Panc1 (cell line): ENCODE results near the gene RFC1. TPM values are rescaled to one million over a fixed set of nuclear protein-coding genes. Genes with fewer than 3 reads are reported as not detected.
"Not testable (repeated sequence)": the region's sequence is repeated elsewhere in the genome, so short reads cannot be mapped to it uniquely, and the experiment has no call there.

ENCODE experiments used
- ATAC-seq: fragments of 200-7000 bp; cut with Tn5 transposase; 2 replicates; pipeline ENCODE4 v1.9.1; 2020; ENCODE audit warnings: mild to moderate bottlenecking, moderate library complexity
- BruUV-seq: library from RNA; stranded (reverse); fragments of 400-500 nt; replicated peaks from 2 replicates; lab custom pipeline; 2021; lab: Mats Ljungman, UMichigan
- CTCF ChIA-PET: fragments of 300-600 bp; sonication (Branson Sonifier 250); formaldehyde crosslinking; loops from one replicate; lab custom pipeline; 2022; ENCODE audit warnings: antibody characterized with exemption; lab: Charles Lee
- POLR2A ChIA-PET: fragments of 300-600 bp; sonication (Branson Sonifier 250); formaldehyde crosslinking; loops from one replicate; lab custom pipeline; 2022; ENCODE audit warnings: antibody characterized with exemption; lab: Charles Lee
- DNase-seq: peaks from one replicate; pipeline ENCODE4 v3.0.0-alpha.2; 2010; ENCODE audit warnings: low read depth, low spot score
- H3K27ac ChIP-seq: 2 replicates; pipeline ENCODE4 v1.5.1; 2011; ENCODE audit warnings: mild to moderate bottlenecking, low read length, inconsistent platforms
- H3K27me3 ChIP-seq: fragments of 200-500 bp; sonication (Bioruptor generic); 2 replicates; pipeline ENCODE4 v1.6.0; 2014; ENCODE audit warnings: low read length, inconsistent platforms; ENCODE audit not compliant: control insufficient read depth, insufficient read depth
- H3K36me3 ChIP-seq: fragments of 200-500 bp; sonication (Bioruptor generic); 2 replicates; pipeline ENCODE4 v1.5.1; 2014; ENCODE audit warnings: inconsistent platforms, mild to moderate bottlenecking, low read length, moderate library complexity; ENCODE audit not compliant: control insufficient read depth, insufficient read depth
- H3K4me1 ChIP-seq: 2 replicates; pipeline ENCODE4 v1.5.1; 2011; ENCODE audit warnings: inconsistent platforms, mild to moderate bottlenecking, low read length, moderate library complexity; ENCODE audit not compliant: control insufficient read depth, insufficient read depth
- H3K4me3 ChIP-seq, 2 experiments: 2 replicates each; pipeline ENCODE4 v1.5.1; 2011 to 2012; ENCODE audit warnings: low read depth in 2 of 2, low read length in 2 of 2, mild to moderate bottlenecking in 2 of 2, inconsistent platforms in 1 of 2, moderate library complexity in 1 of 2
- H3K9me3 ChIP-seq: fragments of 200-500 bp; sonication (Bioruptor generic); 2 replicates; pipeline ENCODE4 v1.5.1; 2014; ENCODE audit warnings: low read depth, mild to moderate bottlenecking, inconsistent platforms, low read length, moderate library complexity; ENCODE audit not compliant: control insufficient read depth, insufficient read depth
- POLR2AphosphoS5 ChIP-seq: IDR thresholded peaks from 2 replicates; pipeline ENCODE4 v1.6.1; 2012; ENCODE audit warnings: mild to moderate bottlenecking, low read depth, low read length, moderate library complexity
- SIN3A ChIP-seq: IDR thresholded peaks from 2 replicates; pipeline ENCODE4 v1.6.1; 2012; ENCODE audit warnings: low read depth, mild to moderate bottlenecking, low read length, moderate library complexity, borderline replicate concordance; ENCODE audit not compliant: insufficient read depth
- TCF7L2 ChIP-seq: IDR thresholded peaks from 2 replicates; pipeline ENCODE4 v1.6.1; 2011; ENCODE audit warnings: mild to moderate bottlenecking, low read depth, low read length, inconsistent platforms
- in situ Hi-C: cut with HindIII; loops from 2 replicates; pipeline ENCODE4 v1.10.0; 2016; ENCODE audit warnings: low sequenced_read_pairs, low pct_unique_long_range_greater_than_20kb
- intact Hi-C: fragments of 100-400 bp; cut with micrococcal nuclease; formaldehyde crosslinking; loops from one replicate; pipeline ENCODE4 v1.10.0; 2022; ENCODE audit not compliant: unreplicated experiment
- total RNA-seq: library from RNA; stranded (reverse); gene quantifications from one replicate; pipeline ENCODE4 v1.2.1, GENCODE V29; 2021; ENCODE audit not compliant: unreplicated experiment
- TF ChIP-seq, protein P1 (sequence below), 2 experiments: IDR thresholded peaks; 2 replicates each; pipeline ENCODE4 v1.6.1; 2011 to 2012; ENCODE audit warnings: low read depth in 2 of 2, control low read depth in 1 of 2, low read length in 1 of 2, mild to moderate bottlenecking in 1 of 2, moderate library complexity in 1 of 2; ENCODE audit not compliant: insufficient read depth in 1 of 2
- TF ChIP-seq, protein P2 (sequence below): fragments of 450-650 bp; IDR thresholded peaks from 2 replicates; pipeline ENCODE4 v1.5.1; 2017; ENCODE audit warnings: mild to moderate bottlenecking

The RFC1 gene
- total RNA-seq, 1 experiment from 2014 or later: 34.4 TPM

GRCh38 chr4:39383690-39384089 is 17.5 kb upstream of the RFC1 start:
- ChIA-PET CTCF (no interaction called here), POLR2A (no interaction called here)
- Histone ChIP-seq H3K27ac (no peak overlapping the region), H3K4me1 (no peaks in the 10 kb centered on the region), H3K9me3 (no peaks in the 10 kb centered on the region), H3K4me3 (no peak overlapping the region), H3K27me3 (no peaks in the 10 kb centered on the region), H3K36me3 (no peaks in the 10 kb centered on the region)
- no TSS peak for BruUV-seq
- ATAC-seq (no peak), DNase-seq (no peak)
- in situ Hi-C loops: no loop called here
- TF ChIP-seq TCF7L2: no peak
- TF ChIP-seq, protein P1, sequence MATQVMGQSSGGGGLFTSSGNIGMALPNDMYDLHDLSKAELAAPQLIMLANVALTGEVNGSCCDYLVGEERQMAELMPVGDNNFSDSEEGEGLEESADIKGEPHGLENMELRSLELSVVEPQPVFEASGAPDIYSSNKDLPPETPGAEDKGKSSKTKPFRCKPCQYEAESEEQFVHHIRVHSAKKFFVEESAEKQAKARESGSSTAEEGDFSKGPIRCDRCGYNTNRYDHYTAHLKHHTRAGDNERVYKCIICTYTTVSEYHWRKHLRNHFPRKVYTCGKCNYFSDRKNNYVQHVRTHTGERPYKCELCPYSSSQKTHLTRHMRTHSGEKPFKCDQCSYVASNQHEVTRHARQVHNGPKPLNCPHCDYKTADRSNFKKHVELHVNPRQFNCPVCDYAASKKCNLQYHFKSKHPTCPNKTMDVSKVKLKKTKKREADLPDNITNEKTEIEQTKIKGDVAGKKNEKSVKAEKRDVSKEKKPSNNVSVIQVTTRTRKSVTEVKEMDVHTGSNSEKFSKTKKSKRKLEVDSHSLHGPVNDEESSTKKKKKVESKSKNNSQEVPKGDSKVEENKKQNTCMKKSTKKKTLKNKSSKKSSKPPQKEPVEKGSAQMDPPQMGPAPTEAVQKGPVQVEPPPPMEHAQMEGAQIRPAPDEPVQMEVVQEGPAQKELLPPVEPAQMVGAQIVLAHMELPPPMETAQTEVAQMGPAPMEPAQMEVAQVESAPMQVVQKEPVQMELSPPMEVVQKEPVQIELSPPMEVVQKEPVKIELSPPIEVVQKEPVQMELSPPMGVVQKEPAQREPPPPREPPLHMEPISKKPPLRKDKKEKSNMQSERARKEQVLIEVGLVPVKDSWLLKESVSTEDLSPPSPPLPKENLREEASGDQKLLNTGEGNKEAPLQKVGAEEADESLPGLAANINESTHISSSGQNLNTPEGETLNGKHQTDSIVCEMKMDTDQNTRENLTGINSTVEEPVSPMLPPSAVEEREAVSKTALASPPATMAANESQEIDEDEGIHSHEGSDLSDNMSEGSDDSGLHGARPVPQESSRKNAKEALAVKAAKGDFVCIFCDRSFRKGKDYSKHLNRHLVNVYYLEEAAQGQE (IDR thresholded peaks at IDR 0.05; ENCODE audit: insufficient read depth in 1 of 2, low read depth in 2 of 2, low read length in 1 of 2): no peak
- TF ChIP-seq SIN3A: no peak
- TF ChIP-seq, protein P2, sequence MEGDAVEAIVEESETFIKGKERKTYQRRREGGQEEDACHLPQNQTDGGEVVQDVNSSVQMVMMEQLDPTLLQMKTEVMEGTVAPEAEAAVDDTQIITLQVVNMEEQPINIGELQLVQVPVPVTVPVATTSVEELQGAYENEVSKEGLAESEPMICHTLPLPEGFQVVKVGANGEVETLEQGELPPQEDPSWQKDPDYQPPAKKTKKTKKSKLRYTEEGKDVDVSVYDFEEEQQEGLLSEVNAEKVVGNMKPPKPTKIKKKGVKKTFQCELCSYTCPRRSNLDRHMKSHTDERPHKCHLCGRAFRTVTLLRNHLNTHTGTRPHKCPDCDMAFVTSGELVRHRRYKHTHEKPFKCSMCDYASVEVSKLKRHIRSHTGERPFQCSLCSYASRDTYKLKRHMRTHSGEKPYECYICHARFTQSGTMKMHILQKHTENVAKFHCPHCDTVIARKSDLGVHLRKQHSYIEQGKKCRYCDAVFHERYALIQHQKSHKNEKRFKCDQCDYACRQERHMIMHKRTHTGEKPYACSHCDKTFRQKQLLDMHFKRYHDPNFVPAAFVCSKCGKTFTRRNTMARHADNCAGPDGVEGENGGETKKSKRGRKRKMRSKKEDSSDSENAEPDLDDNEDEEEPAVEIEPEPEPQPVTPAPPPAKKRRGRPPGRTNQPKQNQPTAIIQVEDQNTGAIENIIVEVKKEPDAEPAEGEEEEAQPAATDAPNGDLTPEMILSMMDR: no peak
- TF ChIP-seq POLR2AphosphoS5: no peak
- intact Hi-C loops: no loop called here

DNA sequence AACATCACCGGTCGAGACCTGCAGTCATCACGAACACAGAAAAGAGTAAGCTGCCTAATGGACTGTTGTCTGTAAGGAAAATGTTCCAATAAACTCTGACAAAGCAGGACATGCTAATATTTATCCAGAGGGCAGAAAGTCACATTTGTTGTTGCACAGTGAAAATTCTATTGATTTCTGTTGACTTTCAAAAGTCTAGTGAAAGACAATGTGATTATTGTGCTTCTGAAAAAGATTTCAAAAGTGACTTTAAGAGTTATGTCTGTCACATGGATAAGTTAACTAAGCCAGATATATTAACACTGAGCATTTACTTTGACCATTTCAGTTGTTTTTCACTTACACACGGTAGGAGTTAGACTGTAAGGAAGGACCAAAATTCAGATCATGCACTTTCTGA is 9.3 kb upstream of the RFC1 start:
- Histone ChIP-seq H3K9me3 (no peaks in the 10 kb centered on the region), H3K4me3 (no peak overlapping the region), H3K36me3 (no peaks in the 10 kb centered on the region), H3K27ac (no peak overlapping the region), H3K4me1 (no peaks in the 10 kb centered on the region), H3K27me3 (no peaks in the 10 kb centered on the region)
- POLR2A ChIA-PET: no interaction called here
- no peak for DNase-seq
- intact Hi-C loops: no loop called here
- in situ Hi-C loops: no loop called here
- no TSS peak for BruUV-seq
- TF ChIP-seq POLR2AphosphoS5 (no peak), SIN3A (no peak), TCF7L2 (no peak)
- TF ChIP-seq, protein P2: no peak
- TF ChIP-seq, protein P1 (IDR thresholded peaks at IDR 0.05; ENCODE audit: insufficient read depth in 1 of 2, low read depth in 2 of 2, low read length in 1 of 2): no peak
- CTCF ChIA-PET: no interaction called here
- no peak for ATAC-seq

GRCh38 chr4:39371209-39371608 is 5.0 kb upstream of the RFC1 start:
- POLR2A ChIA-PET, H3K4me1 ChIP-seq, intact Hi-C loops, H3K9me3 ChIP-seq, BruUV-seq, in situ Hi-C loops, CTCF ChIA-PET, H3K4me3 ChIP-seq, H3K27ac ChIP-seq, ATAC-seq, H3K36me3 ChIP-seq, DNase-seq, H3K27me3 ChIP-seq: not testable (repeated sequence)
